GM23338 (cell line): ENCODE measurements around the gene CRELD1. TPM values are rescaled to one million over a fixed set of nuclear protein-coding genes. Genes with fewer than 3 reads are reported as not detected.

ENCODE experiments used
- ATAC-seq: fragments of 200-7000 bp; cut with Tn5 transposase; 3 replicates; pipeline ENCODE4 v1.9.1; 2020
- DNase-seq: peaks from one replicate; pipeline ENCODE4 v3.0.0-alpha.2; 2015; ENCODE audit warnings: low spot score
- H2AFZ ChIP-seq: fragments of 200-600 bp; sonication (generic); 2 replicates; pipeline ENCODE4 v1.8.0; 2016; ENCODE audit warnings: antibody characterized with exemption, mild to moderate bottlenecking, moderate library complexity
- H3F3A ChIP-seq: fragments of 200-600 bp; sonication (generic); replicated peaks from 2 replicates; pipeline ENCODE4 v1.8.0; 2017; ENCODE audit warnings: antibody characterized with exemption, mixed run types, low read depth
- H3K27ac ChIP-seq: fragments of 200-600 bp; sonication (generic); 2 replicates; pipeline ENCODE4 v1.6.1; 2016; ENCODE audit warnings: low read depth
- H3K27me3 ChIP-seq: fragments of 200-600 bp; sonication (generic); 2 replicates; pipeline ENCODE4 v1.8.0; 2016; ENCODE audit warnings: mild to moderate bottlenecking, mixed run types, moderate library complexity; ENCODE audit not compliant: insufficient read depth
- H3K36me3 ChIP-seq: fragments of 200-600 bp; sonication (generic); 2 replicates; pipeline ENCODE4 v1.8.0; 2016; ENCODE audit warnings: mild to moderate bottlenecking; ENCODE audit not compliant: insufficient read depth
- H3K4me1 ChIP-seq: fragments of 200-600 bp; sonication (generic); 2 replicates; pipeline ENCODE4 v1.8.0; 2016; ENCODE audit warnings: mild to moderate bottlenecking, moderate library complexity; ENCODE audit not compliant: insufficient read depth
- H3K4me2 ChIP-seq: fragments of 200-600 bp; sonication (generic); 2 replicates; pipeline ENCODE4 v1.7.1; 2017; ENCODE audit warnings: mixed run types
- H3K4me3 ChIP-seq: fragments of 200-600 bp; sonication (generic); 2 replicates; pipeline ENCODE4 v1.6.1; 2016; ENCODE audit warnings: mixed run types
- H3K79me2 ChIP-seq: fragments of 200-600 bp; sonication (generic); replicated peaks from 2 replicates; pipeline ENCODE4 v1.8.0; 2017; ENCODE audit warnings: mild to moderate bottlenecking; ENCODE audit not compliant: insufficient read depth
- H3K9me2 ChIP-seq: fragments of 200-600 bp; sonication (generic); 2 replicates; pipeline ENCODE4 v1.8.0; 2017; ENCODE audit not compliant: insufficient read depth
- H4K20me1 ChIP-seq: fragments of 200-600 bp; sonication (generic); replicated peaks from 2 replicates; pipeline ENCODE4 v1.8.0; 2017; ENCODE audit warnings: mild to moderate bottlenecking; ENCODE audit not compliant: insufficient read depth
- H3K27ac Mint-ChIP-seq: 2 replicates; pipeline ENCODE4 v1.8.0; 2020; ENCODE audit warnings: inconsistent platforms, mild to moderate bottlenecking, moderate library complexity, mixed read lengths
- H3K27me3 Mint-ChIP-seq: 3 replicates; pipeline ENCODE4 v1.8.0; 2022; ENCODE audit warnings: low read depth, mild to moderate bottlenecking, moderate library complexity, mixed read lengths, inconsistent platforms; ENCODE audit not compliant: insufficient read depth, poor library complexity
- H3K36me3 Mint-ChIP-seq: 3 replicates; pipeline ENCODE4 v1.8.0; 2021; ENCODE audit warnings: low read depth, mild to moderate bottlenecking, inconsistent platforms, moderate library complexity, mixed read lengths
- H3K4me1 Mint-ChIP-seq: 3 replicates; pipeline ENCODE4 v1.8.0; 2020; ENCODE audit warnings: mild to moderate bottlenecking, inconsistent platforms, mixed read lengths
- H3K4me3 Mint-ChIP-seq: 3 replicates; pipeline ENCODE4 v1.8.0; 2021; ENCODE audit warnings: moderate library complexity, mild to moderate bottlenecking, inconsistent platforms, mixed read lengths
- H3K9me3 Mint-ChIP-seq: 3 replicates; pipeline ENCODE4 v1.8.0; 2020; ENCODE audit warnings: moderate library complexity, mild to moderate bottlenecking, inconsistent platforms, mixed read lengths
- CTCF ChIP-seq, 2 experiments: fragments of 200-600 bp in 1 of 2; sonication (generic) in 1 of 2; conservative IDR thresholded peaks; 2 replicates each; pipeline versions ENCODE4 v1.5.1 to v1.6.1; 2016 to 2017; ENCODE audit warnings: antibody characterized with exemption in 2 of 2, low read depth in 2 of 2, mild to moderate bottlenecking in 2 of 2, moderate library complexity in 1 of 2
- ETS1 ChIP-seq: IDR thresholded peaks from 2 replicates; pipeline ENCODE4 v1.6.1; 2016; ENCODE audit warnings: antibody characterized with exemption
- EZH2phosphoT487 ChIP-seq: fragments of 200-600 bp; sonication (generic); IDR thresholded peaks from one replicate; pipeline ENCODE4 v1.8.1; 2018; ENCODE audit warnings: antibody characterized with exemption; ENCODE audit not compliant: unreplicated experiment
- STAT1 ChIP-seq: IDR thresholded peaks from one replicate; pipeline ENCODE4 v1.6.1; 2016; ENCODE audit warnings: antibody characterized with exemption; ENCODE audit not compliant: unreplicated experiment
- ZNF462 ChIP-seq: fragments of 250-450 bp; sonication (Bioruptor Pico); IDR thresholded peaks from 2 replicates; pipeline ENCODE4 v1.5.0; 2020; ENCODE audit warnings: mild to moderate bottlenecking, moderate library complexity
- polyA plus RNA-seq: library from polyadenylated mRNA; unstranded; fragments of >200 nt; fragmentation: Nextera tagmentation; extraction: Ambion mirVana; gene quantifications from 2 replicates; pipeline ENCODE4 v1.2.1, GENCODE V29; 2016
- total RNA-seq: library from RNA; depleted of rRNA; stranded (reverse); fragments of >200 nt; shearing (Covaris generic); gene quantifications from 2 replicates; pipeline ENCODE4 v1.2.3, GENCODE V29; 2014

The CRELD1 gene
- total and polyA plus RNA-seq, 2 experiments from 2014 or later = 11.5 to 13.1 TPM

- Histone ChIP-seq H3K79me2 (no peaks in the 10 kb centered on the region), H4K20me1 (no peaks in the 10 kb centered on the region), H3K4me1 (peaks cover 14% of the 10 kb centered on the region), H3K27me3 (peaks cover 12% of the 10 kb centered on the region; the same call in 1 of the 2 replicates), H3K27ac (no peak overlapping the region), H3F3A (0 out of 2 replicates have a peak, but pooled peaks cover 5% of the 10 kb centered on the region), H3K4me2 (no peak overlapping the region), H3K9me2 (0 out of 2 replicates have a peak, but pooled peaks cover 4% of the 10 kb centered on the region), H2AFZ (no peak overlapping the region), H3K4me3 (no peak overlapping the region), H3K36me3 (no peaks in the 10 kb centered on the region)
- ATAC-seq = no peak
- peaks cover 17% of the 10 kb centered on the region for H3K36me3 Mint-ChIP-seq
- H3K4me1 Mint-ChIP-seq = peaks cover 15% of the 10 kb centered on the region
- H3K27ac Mint-ChIP-seq = no peak overlapping the region
- TF ChIP-seq STAT1 (no peak), EZH2phosphoT487 (no peak), CTCF (conservative IDR thresholded peaks at IDR 0.05; ENCODE audit: low read depth in 2 of 2) (no peak)
- DNase-seq = no peak
- no peak overlapping the region for H3K4me3 Mint-ChIP-seq
- peaks cover 19% of the 10 kb centered on the region for H3K9me3 Mint-ChIP-seq
- peaks cover 8% of the 10 kb centered on the region for H3K27me3 Mint-ChIP-seq
Measured at GRCh38 chr3:9912294-9912935, 21.2 kb upstream of the CRELD1 start.

GRCh38 chr3:9913601-9914000, 20.0 kb upstream of the CRELD1 start:
- no peak overlapping the region for H3K4me2 ChIP-seq
- H3K36me3 ChIP-seq = no peaks in the 10 kb centered on the region
- H3K79me2 ChIP-seq = no peaks in the 10 kb centered on the region
- H3K27ac ChIP-seq = no peak overlapping the region
- Mint-ChIP-seq H3K27me3 (peaks cover 8% of the 10 kb centered on the region), H3K9me3 (peaks cover 19% of the 10 kb centered on the region), H3K27ac (no peak overlapping the region), H3K36me3 (peaks cover 17% of the 10 kb centered on the region), H3K4me3 (no peak overlapping the region), H3K4me1 (peaks cover 16% of the 10 kb centered on the region)
- H3K4me3 ChIP-seq = no peak overlapping the region
- H4K20me1 ChIP-seq = no peaks in the 10 kb centered on the region
- peaks cover 12% of the 10 kb centered on the region; the same call in 1 of the 2 replicates for H3K27me3 ChIP-seq
- H2AFZ ChIP-seq = no peak overlapping the region
- 0 out of 2 replicates have a peak, but pooled peaks cover 4% of the 10 kb centered on the region for H3K9me2 ChIP-seq
- peaks cover 17% of the 10 kb centered on the region for H3K4me1 ChIP-seq
- ATAC-seq (no peak), DNase-seq (no peak)
- TF ChIP-seq EZH2phosphoT487 = no peak
- no peak for TF ChIP-seq ETS1
- TF ChIP-seq ZNF462 (CRISPR knock-in tag) = no peak
- H3F3A ChIP-seq = 0 out of 2 replicates have a peak, but pooled peaks cover 5% of the 10 kb centered on the region
